OCI-LY3 (cell line): ENCODE data around the gene JOSD2.

Experiments
- H2AFZ ChIP-seq: fragments of 200-600, 300-600 bp; shearing (Covaris generic); 2 replicates; pipeline ENCODE4 v1.6.0; 2014; ENCODE audit warnings: antibody characterized with exemption, low read depth, low read length
- H3K27ac ChIP-seq: fragments of 200-600, 300-600 bp; sonication (generic); 2 replicates; pipeline ENCODE4 v1.5.1; 2014; ENCODE audit warnings: mild to moderate bottlenecking, low read length, moderate library complexity, mixed read lengths
- H3K27me3 ChIP-seq: fragments of 200-600, 300-600 bp; sonication (generic); 2 replicates; pipeline ENCODE4 v1.6.1; 2014; ENCODE audit warnings: low read depth, low read length, mixed read lengths
- H3K36me3 ChIP-seq: fragments of 200-600, 300-600 bp; sonication (generic); replicated peaks from 2 replicates; pipeline ENCODE3; 2014; ENCODE audit warnings: low read depth, low read length, mixed read lengths
- H3K4me1 ChIP-seq: fragments of 300-600, 200-600 bp; sonication (generic); 2 replicates; pipeline ENCODE4 v1.6.1; 2014; ENCODE audit warnings: low read length, mixed read lengths
- H3K4me2 ChIP-seq: fragments of 200-600, 300-600 bp; sonication (generic); 2 replicates; pipeline ENCODE4 v1.6.1; 2014; ENCODE audit warnings: low read length, mixed read lengths
- H3K4me3 ChIP-seq: fragments of 300-600, 200-600 bp; sonication (generic); 2 replicates; pipeline ENCODE4 v1.5.1; 2014; ENCODE audit warnings: antibody characterized with exemption, mild to moderate bottlenecking, low read length, moderate library complexity
- H3K79me2 ChIP-seq: fragments of 300-600, 200-600 bp; shearing (Covaris generic); 2 replicates; pipeline ENCODE4 v1.6.1; 2014; ENCODE audit warnings: mild to moderate bottlenecking, low read length, mixed read lengths
- H3K9ac ChIP-seq: fragments of 300-600, 200-600 bp; shearing (Covaris generic); 2 replicates; pipeline ENCODE4 v1.6.0; 2014; ENCODE audit warnings: mild to moderate bottlenecking, low read length, moderate library complexity
- H3K9me3 ChIP-seq: fragments of 200-600, 300-600 bp; shearing (Covaris generic); 2 replicates; pipeline ENCODE4 v1.6.1; 2014; ENCODE audit warnings: low read length, mixed read lengths; ENCODE audit not compliant: insufficient read depth
- H4K20me1 ChIP-seq: fragments of 200-600, 300-600 bp; sonication (generic); 2 replicates; pipeline ENCODE4 v1.6.1; 2016; ENCODE audit warnings: low read length, mixed read lengths; ENCODE audit not compliant: insufficient read depth
- EZH2phosphoT487 ChIP-seq: fragments of 200-600 bp; shearing (Covaris generic); IDR thresholded peaks from 2 replicates; pipeline ENCODE4 v1.6.1; 2018; ENCODE audit warnings: antibody characterized with exemption, mixed run types, low read depth
- TF ChIP-seq, protein P1 (sequence below): fragments of 200-600, 300-600 bp; sonication (generic); IDR thresholded peaks from 2 replicates; pipeline ENCODE4 v1.5.1; 2014; ENCODE audit warnings: antibody characterized with exemption, low read length, low read depth

JOSD2 gene

GRCh38 chr19:50522881-50523280 lies 11.9 kb upstream of the JOSD2 start:
- Histone ChIP-seq H3K4me3 (no peak overlapping the region), H3K9me3 (no peaks in the 10 kb centered on the region)

DNA sequence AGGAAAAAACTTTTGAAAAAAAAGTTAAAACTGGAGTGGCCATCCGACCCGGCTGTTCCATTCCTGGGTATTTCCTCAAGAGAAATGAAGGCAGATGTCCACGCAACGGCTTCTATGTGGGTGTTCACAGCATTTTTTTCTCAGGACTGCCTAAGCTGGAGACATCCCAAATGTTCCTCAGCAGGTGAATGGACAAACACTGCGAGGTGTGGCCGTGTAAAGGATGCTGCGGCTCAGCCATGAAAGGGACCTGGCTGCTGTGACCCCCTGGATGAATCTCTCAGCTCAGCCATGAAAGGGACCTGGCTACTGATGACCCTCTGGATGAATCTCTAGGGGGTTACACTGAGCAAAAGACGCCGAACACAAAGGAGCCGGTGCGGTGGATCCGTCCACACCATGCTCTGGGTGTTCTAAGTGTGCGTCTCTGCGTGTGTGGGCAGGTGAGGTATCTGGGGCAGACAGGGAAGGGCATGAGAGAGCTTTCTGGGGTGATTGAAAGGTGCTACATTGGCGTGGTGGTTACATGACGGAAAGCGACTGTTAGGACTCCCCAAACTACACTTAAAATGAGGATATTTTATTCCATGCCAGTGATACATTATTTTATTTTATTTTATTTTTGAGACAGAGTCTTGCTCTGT lies 10.0 kb upstream of the JOSD2 start:
- no peaks in the 10 kb centered on the region for H4K20me1 ChIP-seq
- no peak overlapping the region for H3K4me3 ChIP-seq
- H2AFZ ChIP-seq = no peak overlapping the region
- no peak overlapping the region for H3K4me2 ChIP-seq
- H3K9ac ChIP-seq = no peak overlapping the region
- no peaks in the 10 kb centered on the region for H3K27me3 ChIP-seq
- H3K4me1 ChIP-seq = no peaks in the 10 kb centered on the region
- H3K9me3 ChIP-seq = no peaks in the 10 kb centered on the region
- TF ChIP-seq, protein P1, sequence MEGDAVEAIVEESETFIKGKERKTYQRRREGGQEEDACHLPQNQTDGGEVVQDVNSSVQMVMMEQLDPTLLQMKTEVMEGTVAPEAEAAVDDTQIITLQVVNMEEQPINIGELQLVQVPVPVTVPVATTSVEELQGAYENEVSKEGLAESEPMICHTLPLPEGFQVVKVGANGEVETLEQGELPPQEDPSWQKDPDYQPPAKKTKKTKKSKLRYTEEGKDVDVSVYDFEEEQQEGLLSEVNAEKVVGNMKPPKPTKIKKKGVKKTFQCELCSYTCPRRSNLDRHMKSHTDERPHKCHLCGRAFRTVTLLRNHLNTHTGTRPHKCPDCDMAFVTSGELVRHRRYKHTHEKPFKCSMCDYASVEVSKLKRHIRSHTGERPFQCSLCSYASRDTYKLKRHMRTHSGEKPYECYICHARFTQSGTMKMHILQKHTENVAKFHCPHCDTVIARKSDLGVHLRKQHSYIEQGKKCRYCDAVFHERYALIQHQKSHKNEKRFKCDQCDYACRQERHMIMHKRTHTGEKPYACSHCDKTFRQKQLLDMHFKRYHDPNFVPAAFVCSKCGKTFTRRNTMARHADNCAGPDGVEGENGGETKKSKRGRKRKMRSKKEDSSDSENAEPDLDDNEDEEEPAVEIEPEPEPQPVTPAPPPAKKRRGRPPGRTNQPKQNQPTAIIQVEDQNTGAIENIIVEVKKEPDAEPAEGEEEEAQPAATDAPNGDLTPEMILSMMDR = no peak
- TF ChIP-seq EZH2phosphoT487 = no peak
- H3K36me3 ChIP-seq = no peaks in the 10 kb centered on the region
- no peak overlapping the region for H3K27ac ChIP-seq
- no peaks in the 10 kb centered on the region for H3K79me2 ChIP-seq

More at GRCh38 chr19:50522881-50523280, 11.9 kb upstream of the JOSD2 start:
- no peaks in the 10 kb centered on the region for H3K36me3 ChIP-seq
- no peaks in the 10 kb centered on the region for H3K4me1 ChIP-seq
- H4K20me1 ChIP-seq = no peaks in the 10 kb centered on the region
- H3K27me3 ChIP-seq = no peaks in the 10 kb centered on the region
- TF ChIP-seq EZH2phosphoT487 = no peak
- TF ChIP-seq, protein P1 = no peak
- H3K4me2 ChIP-seq = no peak overlapping the region
- no peak overlapping the region for H3K27ac ChIP-seq
- no peak overlapping the region for H2AFZ ChIP-seq
- no peak overlapping the region for H3K9ac ChIP-seq
- H3K79me2 ChIP-seq = no peaks in the 10 kb centered on the region

DNA sequence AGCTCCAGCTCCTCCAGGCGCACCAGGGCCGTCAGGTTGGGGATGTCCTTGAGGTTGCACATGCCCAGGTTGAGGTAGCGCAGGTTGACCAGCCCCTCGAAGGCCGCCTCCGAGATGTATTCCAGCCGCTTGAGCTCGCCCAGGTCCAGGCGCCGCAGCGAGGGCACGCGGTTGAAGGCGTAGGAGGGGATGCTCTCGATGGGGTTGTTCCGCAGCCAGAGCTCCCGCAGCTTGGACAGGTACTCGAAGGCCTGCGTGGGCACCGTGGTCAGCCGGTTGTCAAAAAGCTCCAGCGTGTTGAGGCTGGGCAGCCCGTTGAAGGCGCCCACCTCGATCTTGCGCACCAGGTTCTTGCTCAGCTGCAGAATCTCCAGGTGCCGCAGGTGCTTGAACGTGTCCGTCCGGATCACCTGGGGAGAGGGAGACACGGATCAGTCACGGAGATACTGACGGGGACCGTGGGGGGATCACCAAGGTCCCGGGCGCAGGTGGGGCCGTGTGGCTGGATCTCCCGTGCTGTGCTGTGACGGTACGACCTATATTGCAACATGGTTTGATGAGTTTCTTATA lies 8.1 kb upstream of the JOSD2 start:
- Histone ChIP-seq H3K4me2 (no peak overlapping the region), H3K36me3 (no peaks in the 10 kb centered on the region), H3K9me3 (no peaks in the 10 kb centered on the region), H2AFZ (no peak overlapping the region), H3K27ac (no peak overlapping the region), H3K4me3 (no peak overlapping the region), H3K79me2 (no peaks in the 10 kb centered on the region), H4K20me1 (no peaks in the 10 kb centered on the region), H3K27me3 (no peaks in the 10 kb centered on the region), H3K9ac (no peak overlapping the region), H3K4me1 (no peaks in the 10 kb centered on the region)
- TF ChIP-seq, protein P1 = no peak
- TF ChIP-seq EZH2phosphoT487 = no peak

- no peaks in the 10 kb centered on the region for H3K9me3 ChIP-seq
- no peaks in the 10 kb centered on the region for H4K20me1 ChIP-seq
- H3K36me3 ChIP-seq = no peaks in the 10 kb centered on the region
- no peaks in the 10 kb centered on the region for H3K79me2 ChIP-seq
- TF ChIP-seq, protein P1 = peak; percentile 14; the same call in 1 of the 2 replicates
- TF ChIP-seq EZH2phosphoT487 = no peak
- no peak overlapping the region for H3K4me3 ChIP-seq
- no peak overlapping the region for H3K4me2 ChIP-seq
- no peaks in the 10 kb centered on the region for H3K4me1 ChIP-seq
- no peak overlapping the region for H2AFZ ChIP-seq
- no peak overlapping the region for H3K9ac ChIP-seq
- no peaks in the 10 kb centered on the region for H3K27me3 ChIP-seq
- H3K27ac ChIP-seq = no peak overlapping the region
Observed at GRCh38 chr19:50518091-50519005, 7.4 kb upstream of the JOSD2 start.
